Mononuclear cell (primary cell): Measurements from ENCODE around the gene RYR2. TPM values are rescaled to one million over a fixed set of nuclear protein-coding genes. Genes with fewer than 3 reads are reported as not detected.

Experiments used
- H3K27me3 ChIP-seq: 2 replicates; pipeline ENCODE4 v1.6.0; 2011; ENCODE audit warnings: low read length, control low read depth; ENCODE audit not compliant: insufficient read depth
- H3K4me1 ChIP-seq: 2 replicates; pipeline ENCODE4 v1.5.1; 2011; ENCODE audit warnings: mild to moderate bottlenecking, low read length, control low read depth; ENCODE audit not compliant: insufficient read depth
- H3K4me3 ChIP-seq: 2 replicates; pipeline ENCODE4 v1.5.1; 2011; ENCODE audit warnings: mild to moderate bottlenecking, low read length, moderate library complexity
- H3K9me3 ChIP-seq: 2 replicates; pipeline ENCODE4 v1.5.1; 2011; ENCODE audit warnings: low read depth, mild to moderate bottlenecking, control low read depth, low read length
- total RNA-seq: library from RNA; depleted of rRNA; stranded (reverse); fragments of >200 nt; gene quantifications from one replicate; pipeline ENCODE4 v1.2.3, GENCODE V29; 2012

Gene RYR2
- total RNA-seq, 1 donor, result 0.21 TPM

- no peak overlapping the region for H3K4me3 ChIP-seq
- no peaks in the 10 kb centered on the region for H3K27me3 ChIP-seq
- no peaks in the 10 kb centered on the region for H3K4me1 ChIP-seq
- no peaks in the 10 kb centered on the region for H3K9me3 ChIP-seq
These were observed 398.4 kb downstream of the RYR2 start for GRCh38 chr1:237440346-237440745.

- Histone ChIP-seq H3K4me3 (no peak overlapping the region), H3K4me1 (no peaks in the 10 kb centered on the region), H3K27me3 (no peaks in the 10 kb centered on the region), H3K9me3 (no peaks in the 10 kb centered on the region)
These were observed 402.3 kb downstream of the RYR2 start for GRCh38 chr1:237444120-237444790.

GRCh38 chr1:237448042-237448441 is 406.1 kb downstream of the RYR2 start:
- H3K27me3 ChIP-seq, result no peaks in the 10 kb centered on the region
- no peak overlapping the region for H3K4me3 ChIP-seq
- H3K9me3 ChIP-seq, result no peaks in the 10 kb centered on the region
- no peaks in the 10 kb centered on the region for H3K4me1 ChIP-seq

GRCh38 chr1:237457573-237457972 is 415.6 kb downstream of the RYR2 start:
- Histone ChIP-seq H3K4me1 (no peaks in the 10 kb centered on the region), H3K9me3 (no peaks in the 10 kb centered on the region), H3K4me3 (no peak overlapping the region), H3K27me3 (no peaks in the 10 kb centered on the region)

GRCh38 chr1:237467320-237467719 is 425.3 kb downstream of the RYR2 start:
- no peaks in the 10 kb centered on the region for H3K9me3 ChIP-seq
- H3K4me3 ChIP-seq, result no peak overlapping the region
- no peaks in the 10 kb centered on the region for H3K27me3 ChIP-seq
- H3K4me1 ChIP-seq, result no peaks in the 10 kb centered on the region

- H3K4me3 ChIP-seq, result no peak overlapping the region
- H3K4me1 ChIP-seq, result no peaks in the 10 kb centered on the region
- no peaks in the 10 kb centered on the region for H3K9me3 ChIP-seq
- H3K27me3 ChIP-seq, result no peaks in the 10 kb centered on the region
These were observed 428.8 kb downstream of the RYR2 start for GRCh38 chr1:237470712-237471338.

GRCh38 chr1:237471377-237471776 is 429.4 kb downstream of the RYR2 start:
- H3K9me3 ChIP-seq, result no peaks in the 10 kb centered on the region

GRCh38 chr1:237471956-237472355 is 430.0 kb downstream of the RYR2 start:
- Histone ChIP-seq H3K4me1 (no peaks in the 10 kb centered on the region), H3K4me3 (no peak overlapping the region), H3K27me3 (no peaks in the 10 kb centered on the region), H3K9me3 (no peaks in the 10 kb centered on the region)

More at GRCh38 chr1:237471377-237471776, 429.4 kb downstream of the RYR2 start:
- H3K4me3 ChIP-seq, result no peak overlapping the region
- H3K27me3 ChIP-seq, result no peaks in the 10 kb centered on the region
- H3K4me1 ChIP-seq, result no peaks in the 10 kb centered on the region

GRCh38 chr1:237473854-237474253 is 431.9 kb downstream of the RYR2 start:
- H3K4me3 ChIP-seq, result no peak overlapping the region
- H3K4me1 ChIP-seq, result no peaks in the 10 kb centered on the region
- no peaks in the 10 kb centered on the region for H3K9me3 ChIP-seq
- H3K27me3 ChIP-seq, result no peaks in the 10 kb centered on the region

GRCh38 chr1:237478082-237478481 is 436.1 kb downstream of the RYR2 start:
- H3K27me3 ChIP-seq, result no peaks in the 10 kb centered on the region
- H3K4me3 ChIP-seq, result no peak overlapping the region
- no peaks in the 10 kb centered on the region for H3K4me1 ChIP-seq
- no peaks in the 10 kb centered on the region for H3K9me3 ChIP-seq

- H3K4me3 ChIP-seq, result no peak overlapping the region
- H3K4me1 ChIP-seq, result no peaks in the 10 kb centered on the region
- no peaks in the 10 kb centered on the region for H3K27me3 ChIP-seq
- no peaks in the 10 kb centered on the region for H3K9me3 ChIP-seq
These were observed 436.9 kb downstream of the RYR2 start for GRCh38 chr1:237478842-237479241.

GRCh38 chr1:237482777-237483176 is 440.8 kb downstream of the RYR2 start:
- Histone ChIP-seq H3K4me3 (no peak overlapping the region), H3K27me3 (no peaks in the 10 kb centered on the region), H3K9me3 (no peaks in the 10 kb centered on the region), H3K4me1 (no peaks in the 10 kb centered on the region)

GRCh38 chr1:237492359-237492758 is 450.4 kb downstream of the RYR2 start:
- H3K4me1 ChIP-seq, result no peaks in the 10 kb centered on the region

GRCh38 chr1:237500566-237500965 is 458.6 kb downstream of the RYR2 start:
- Histone ChIP-seq H3K4me3 (no peak overlapping the region), H3K27me3 (no peaks in the 10 kb centered on the region), H3K4me1 (no peaks in the 10 kb centered on the region), H3K9me3 (no peaks in the 10 kb centered on the region)

More at GRCh38 chr1:237492359-237492758, 450.4 kb downstream of the RYR2 start:
- Histone ChIP-seq H3K4me3 (no peak overlapping the region), H3K27me3 (no peaks in the 10 kb centered on the region), H3K9me3 (no peaks in the 10 kb centered on the region)

GRCh38 chr1:237503292-237503691 is 461.3 kb downstream of the RYR2 start:
- no peaks in the 10 kb centered on the region for H3K27me3 ChIP-seq
- no peaks in the 10 kb centered on the region for H3K4me1 ChIP-seq
- no peak overlapping the region for H3K4me3 ChIP-seq
- no peaks in the 10 kb centered on the region for H3K9me3 ChIP-seq

GRCh38 chr1:237507005-237507404 is 465.0 kb downstream of the RYR2 start:
- H3K9me3 ChIP-seq, result no peaks in the 10 kb centered on the region
- H3K4me1 ChIP-seq, result no peaks in the 10 kb centered on the region
- no peak overlapping the region for H3K4me3 ChIP-seq
- no peaks in the 10 kb centered on the region for H3K27me3 ChIP-seq
